Activated naive CD8-positive, alpha-beta T cell (primary cell): Measurements from ENCODE around the gene NXNL1.

Experiments used
- H3K27ac Mint-ChIP-seq: one replicate; pipeline ENCODE4 v1.8.0; 2021; ENCODE audit warnings: mixed read lengths
- H3K27me3 Mint-ChIP-seq: one replicate; pipeline ENCODE4 v1.8.0; 2021; ENCODE audit warnings: mixed read lengths
- H3K36me3 Mint-ChIP-seq: one replicate; pipeline ENCODE4 v1.8.0; 2021; ENCODE audit warnings: mixed read lengths
- H3K4me1 Mint-ChIP-seq: one replicate; pipeline ENCODE4 v1.8.0; 2021; ENCODE audit warnings: low read depth, mixed read lengths
- H3K4me3 Mint-ChIP-seq: one replicate; pipeline ENCODE4 v1.8.0; 2021; ENCODE audit warnings: mild to moderate bottlenecking, mixed read lengths
- H3K9me3 Mint-ChIP-seq: one replicate; pipeline ENCODE4 v1.8.0; 2021; ENCODE audit warnings: low read depth, mixed read lengths

NXNL1 gene

GRCh38 chr19:17420475-17420924 lies 40.2 kb downstream of the NXNL1 start:
- H3K4me1 Mint-ChIP-seq = peaks cover 17% of the 10 kb centered on the region
- H3K4me3 Mint-ChIP-seq = peak overlapping the region; percentile 88
- H3K27me3 Mint-ChIP-seq = no peaks in the 10 kb centered on the region
- no peaks in the 10 kb centered on the region for H3K9me3 Mint-ChIP-seq
- no peak overlapping the region for H3K27ac Mint-ChIP-seq
- peaks cover 2% of the 10 kb centered on the region for H3K36me3 Mint-ChIP-seq

DNA sequence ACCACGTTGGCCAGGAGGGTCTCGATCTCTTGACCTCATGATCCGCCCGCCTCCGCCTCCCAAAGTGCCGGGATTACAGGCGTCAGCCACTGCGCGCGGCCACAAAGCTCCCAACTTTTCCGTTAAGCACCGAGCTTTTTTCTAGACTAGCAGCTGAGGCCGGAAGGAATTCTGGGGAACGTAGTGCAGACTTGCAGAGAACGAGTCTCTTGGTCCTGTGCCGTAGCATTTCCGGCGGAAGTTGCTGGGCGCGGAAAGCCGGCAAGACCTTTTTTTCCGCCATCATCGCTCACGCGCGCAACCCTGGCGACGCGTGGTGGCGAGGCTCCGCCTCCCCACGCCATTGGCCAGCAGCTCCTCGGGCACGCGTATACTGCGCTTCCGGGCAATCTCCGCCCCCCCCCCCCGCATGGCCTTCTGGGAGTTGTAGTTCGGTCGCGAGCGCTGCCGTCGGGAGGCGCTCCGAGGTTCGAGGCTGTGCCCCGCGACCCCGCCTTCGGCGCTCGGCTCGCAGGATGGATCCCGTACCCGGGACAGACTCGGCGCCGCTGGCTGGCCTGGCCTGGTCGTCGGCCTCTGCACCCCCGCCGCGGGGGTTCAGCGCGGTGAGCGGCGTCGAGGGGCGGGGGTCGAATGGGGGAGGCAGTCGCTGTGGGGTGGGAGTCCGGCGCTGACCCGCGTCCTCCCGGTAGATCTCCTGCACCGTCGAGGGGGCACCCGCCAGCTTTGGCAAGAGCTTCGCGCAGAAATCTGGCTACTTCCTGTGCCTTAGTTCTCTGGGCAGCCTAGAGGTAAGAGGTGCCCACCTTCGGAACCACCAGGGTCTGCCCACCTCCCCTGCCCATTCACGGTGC lies 40.9 kb downstream of the NXNL1 start, which contains the start of gene MVB12A:
MVB12A (plus strand) TSS at position 427 of the 854 bp plus-strand sequence; CDS start at position 516, 89 bp downstream.
- H3K9me3 Mint-ChIP-seq = no peaks in the 10 kb centered on the region
- peak within 1 kb of the TSS; percentile 81 for H3K27ac Mint-ChIP-seq
- peaks cover 2% of the 10 kb centered on the region for H3K36me3 Mint-ChIP-seq
- H3K4me3 Mint-ChIP-seq = peak within 1 kb of the TSS; percentile 88
- H3K27me3 Mint-ChIP-seq = no peaks in the 10 kb centered on the region
- peaks cover 17% of the 10 kb centered on the region for H3K4me1 Mint-ChIP-seq

DNA sequence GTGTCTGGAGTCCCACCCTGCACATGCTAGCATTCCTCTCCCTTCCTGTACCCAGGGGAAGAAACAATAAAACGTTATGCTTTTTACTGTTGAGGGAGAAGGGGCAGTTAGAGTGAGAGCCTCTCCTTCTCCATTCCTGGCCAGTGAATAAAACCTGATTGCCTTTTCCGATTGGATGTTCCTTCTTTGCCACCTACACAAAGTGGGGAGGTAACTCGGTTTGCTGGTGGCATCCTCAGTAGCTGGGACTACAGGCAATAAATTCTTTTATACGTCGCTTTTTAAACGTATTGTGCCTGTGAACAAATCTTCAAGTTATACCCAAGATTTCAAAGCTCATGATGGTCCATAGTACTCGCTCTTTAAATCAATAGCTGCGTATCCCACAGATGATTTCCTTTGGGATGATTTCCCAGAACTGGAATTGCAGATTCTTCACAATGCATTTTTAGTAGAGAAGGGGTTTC lies 41.5 kb downstream of the NXNL1 start:
- peaks cover 2% of the 10 kb centered on the region for H3K36me3 Mint-ChIP-seq
- H3K4me3 Mint-ChIP-seq = peak overlapping the region; percentile 88
- no peaks in the 10 kb centered on the region for H3K27me3 Mint-ChIP-seq
- peaks cover 14% of the 10 kb centered on the region for H3K4me1 Mint-ChIP-seq
- peak overlapping the region; percentile 81 for H3K27ac Mint-ChIP-seq
- H3K9me3 Mint-ChIP-seq = no peaks in the 10 kb centered on the region

DNA sequence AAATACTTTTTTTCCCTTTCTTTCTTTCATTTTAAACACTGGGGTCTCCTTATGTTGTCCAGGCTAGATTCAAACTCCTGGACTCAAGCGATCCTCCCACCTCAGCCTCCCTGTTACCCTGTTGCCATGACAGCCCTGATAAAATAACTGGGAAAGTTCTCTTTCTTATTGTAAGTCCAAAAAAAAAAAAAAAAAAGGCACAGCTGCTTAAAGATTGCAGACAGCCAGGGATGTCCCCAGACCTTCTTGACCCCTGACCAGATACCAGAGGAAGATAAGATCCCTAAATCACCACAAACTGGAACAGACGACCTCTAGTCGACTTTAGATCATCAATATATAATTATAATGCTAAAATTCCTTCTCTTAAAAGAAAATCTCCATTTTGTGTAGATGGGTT lies 42.0 kb downstream of the NXNL1 start:
- H3K9me3 Mint-ChIP-seq = no peaks in the 10 kb centered on the region
- peaks cover 2% of the 10 kb centered on the region for H3K36me3 Mint-ChIP-seq
- peaks cover 11% of the 10 kb centered on the region for H3K4me1 Mint-ChIP-seq
- H3K4me3 Mint-ChIP-seq = peak overlapping the region; percentile 88
- no peak overlapping the region for H3K27ac Mint-ChIP-seq
- H3K27me3 Mint-ChIP-seq = no peaks in the 10 kb centered on the region

DNA sequence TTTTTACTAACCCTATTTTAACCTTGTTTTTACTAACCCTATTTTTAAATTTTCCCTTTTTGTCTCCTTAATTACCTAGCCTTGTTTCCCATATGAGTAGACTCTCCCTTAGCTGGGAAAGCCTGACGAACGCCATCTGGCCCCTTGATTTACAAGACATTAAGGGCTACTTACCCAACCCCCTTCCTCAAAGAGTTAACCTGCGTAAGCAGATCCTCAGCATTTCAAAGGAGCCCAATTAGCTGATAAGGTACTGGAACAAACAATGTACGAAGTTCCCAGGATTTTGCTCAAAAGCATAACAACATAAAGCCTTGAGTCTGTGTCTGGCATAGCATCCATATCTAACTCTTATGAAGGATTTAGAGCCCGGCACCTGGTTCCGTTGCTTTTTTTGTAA lies 45.6 kb downstream of the NXNL1 start:
- no peaks in the 10 kb centered on the region for H3K27me3 Mint-ChIP-seq
- H3K27ac Mint-ChIP-seq = no peak overlapping the region
- H3K4me3 Mint-ChIP-seq = no peak overlapping the region
- no peaks in the 10 kb centered on the region for H3K36me3 Mint-ChIP-seq
- no peaks in the 10 kb centered on the region for H3K9me3 Mint-ChIP-seq
- H3K4me1 Mint-ChIP-seq = peaks cover 16% of the 10 kb centered on the region

DNA sequence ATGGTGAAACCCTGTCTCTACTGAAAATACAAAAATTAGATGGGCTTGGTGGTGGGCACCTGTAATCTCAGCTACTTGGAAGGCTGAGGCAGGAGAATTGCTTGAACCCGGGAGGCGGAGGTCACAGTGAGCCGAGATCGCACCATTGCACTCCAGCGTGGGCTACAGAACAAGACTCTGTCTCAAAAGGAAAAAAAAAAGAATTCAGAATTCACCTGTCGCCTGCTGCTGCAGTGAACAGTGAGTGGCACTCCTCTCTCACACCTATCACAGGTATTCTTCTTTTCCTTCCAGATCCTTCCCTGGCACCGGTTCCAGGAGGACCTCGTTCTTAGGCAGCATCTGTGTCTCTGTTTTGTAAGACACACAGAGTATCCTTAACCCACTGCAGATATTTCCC lies 46.6 kb downstream of the NXNL1 start:
- H3K9me3 Mint-ChIP-seq = no peaks in the 10 kb centered on the region
- H3K27ac Mint-ChIP-seq = no peak overlapping the region
- H3K4me1 Mint-ChIP-seq = peaks cover 11% of the 10 kb centered on the region
- H3K4me3 Mint-ChIP-seq = no peak overlapping the region
- H3K27me3 Mint-ChIP-seq = no peaks in the 10 kb centered on the region
- H3K36me3 Mint-ChIP-seq = no peaks in the 10 kb centered on the region

- Mint-ChIP-seq H3K27ac (no peak overlapping the region), H3K4me3 (no peak overlapping the region), H3K4me1 (peaks cover 23% of the 10 kb centered on the region), H3K36me3 (no peaks in the 10 kb centered on the region), H3K9me3 (no peaks in the 10 kb centered on the region), H3K27me3 (no peaks in the 10 kb centered on the region)
Measured at GRCh38 chr19:17411801-17412200, 48.9 kb downstream of the NXNL1 start.

- Mint-ChIP-seq H3K9me3 (no peaks in the 10 kb centered on the region), H3K27me3 (no peaks in the 10 kb centered on the region), H3K27ac (peak overlapping the region; percentile 16), H3K4me3 (peak overlapping the region; percentile 7), H3K4me1 (peaks cover 29% of the 10 kb centered on the region), H3K36me3 (no peaks in the 10 kb centered on the region)
Measured at GRCh38 chr19:17409990-17410389, 50.7 kb downstream of the NXNL1 start.

DNA sequence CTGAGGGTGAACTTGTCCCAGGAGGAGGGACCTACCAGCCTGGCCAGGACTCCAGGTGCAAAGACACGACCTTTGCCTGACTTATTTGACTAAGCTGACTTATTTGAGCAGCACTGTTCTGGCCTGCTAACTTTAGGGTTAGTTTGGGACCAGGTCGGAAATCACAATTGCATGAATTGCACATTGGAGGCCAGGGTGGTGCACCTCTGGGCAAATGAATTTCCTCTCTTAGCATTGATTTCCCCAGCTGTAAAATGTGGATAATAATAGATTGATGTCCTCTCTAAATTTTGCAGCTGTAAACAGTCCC lies 53.9 kb downstream of the NXNL1 start:
- peak overlapping the region; percentile 92 for H3K4me3 Mint-ChIP-seq
- H3K9me3 Mint-ChIP-seq = no peaks in the 10 kb centered on the region
- no peaks in the 10 kb centered on the region for H3K27me3 Mint-ChIP-seq
- H3K4me1 Mint-ChIP-seq = peaks cover 31% of the 10 kb centered on the region
- H3K27ac Mint-ChIP-seq = peak overlapping the region; percentile 90
- H3K36me3 Mint-ChIP-seq = no peaks in the 10 kb centered on the region

- Mint-ChIP-seq H3K27ac (peak overlapping the region; percentile 90), H3K4me3 (peak overlapping the region; percentile 92), H3K27me3 (no peaks in the 10 kb centered on the region), H3K36me3 (no peaks in the 10 kb centered on the region), H3K9me3 (no peaks in the 10 kb centered on the region), H3K4me1 (peaks cover 29% of the 10 kb centered on the region)
Measured at GRCh38 chr19:17406046-17406886, 54.5 kb downstream of the NXNL1 start.
